ENCODE measurements around the gene DLG2. TPM values are rescaled to one million over a fixed set of nuclear protein-coding genes. Genes with fewer than 3 reads are reported as not detected.

DLG2 gene
- total and polyA plus RNA-seq, 2 donors (not counting 3 experiments of a cell fraction or from before 2014, with no cell fraction given) = 0.15 to 1.1 TPM

- H2AFZ ChIP-seq (ENCODE audit: low read depth, low read length) = no peak overlapping the region
- no peak for FAIRE-seq
- H3K27ac ChIP-seq (ENCODE audit: insufficient read depth, low read depth, low read length) = no peak overlapping the region
- ChIA-PET POLR2A (no interaction called here), CTCF (no interaction called here)
- no peak overlapping the region for H3K4me2 ChIP-seq (ENCODE audit: insufficient read depth, low read length)
- intact Hi-C loops (cut with micrococcal nuclease) = no loop called here
- H3K36me3 ChIP-seq (ENCODE audit: control insufficient read depth in 2 of 2, extremely low read depth in 1 of 2, insufficient read depth in 2 of 2, low read length in 2 of 2) = no peaks in the 10 kb centered on the region
- no peaks in the 10 kb centered on the region for H3K9me3 ChIP-seq (replicated peaks; ENCODE audit: control insufficient read depth, insufficient read depth, low read length)
- no peaks in the 10 kb centered on the region for H3K79me2 ChIP-seq (ENCODE audit: control insufficient read depth, insufficient read depth, low read length)
- dilution Hi-C loops (cut with MboI; ENCODE audit: extremely low pct_ligation_motif_present, low sequenced_read_pairs) = no loop called here
- no peaks in the 10 kb centered on the region for H3K4me1 ChIP-seq (ENCODE audit: control insufficient read depth, extremely low read depth, insufficient read depth, low read length)
- DNase-seq (ENCODE audit: low read depth, low spot score) = no peak
- BruUV-seq (replicated peaks) = no TSS peak
- H3K27me3 ChIP-seq (ENCODE audit: control insufficient read depth in 2 of 2, insufficient read depth in 2 of 2, low read length in 2 of 2) = no peaks in the 10 kb centered on the region
- no peak overlapping the region for H3K9ac ChIP-seq (replicated peaks; ENCODE audit: extremely low read depth, insufficient read depth, low read length)
- no peaks in the 10 kb centered on the region for H3K9me1 ChIP-seq (replicated peaks; ENCODE audit: control insufficient read depth, extremely low read depth, insufficient read depth, low read length)
- TF ChIP-seq POLR2A (IDR thresholded peaks at IDR 0.05; ENCODE audit: low read depth, low read length) (no peak), CTCF (IDR thresholded peaks at IDR 0.05; ENCODE audit: extremely low read depth in 1 of 2, insufficient read depth in 1 of 2, low read depth in 1 of 2, low read length in 2 of 2) (no peak), GATA2 (IDR thresholded peaks at IDR 0.05; ENCODE audit: insufficient read depth, insufficient read length, low read depth, low read length) (no peak), POLR2AphosphoS5 (IDR thresholded peaks at IDR 0.05; ENCODE audit: insufficient read depth, low read depth, low read length) (no peak), MYC (IDR thresholded peaks at IDR 0.05; ENCODE audit: low read depth, low read length) (no peak), JUN (IDR thresholded peaks at IDR 0.05; ENCODE audit: borderline replicate concordance, insufficient read depth, insufficient read length, low read depth) (no peak), EZH2 (IDR thresholded peaks at IDR 0.05; ENCODE audit: borderline replicate concordance, low read depth, low read length, severe bottlenecking) (no peak), FOS (IDR thresholded peaks at IDR 0.05; ENCODE audit: borderline replicate concordance, insufficient read depth, low read length) (no peak)
- TF ChIP-seq, protein P1, sequence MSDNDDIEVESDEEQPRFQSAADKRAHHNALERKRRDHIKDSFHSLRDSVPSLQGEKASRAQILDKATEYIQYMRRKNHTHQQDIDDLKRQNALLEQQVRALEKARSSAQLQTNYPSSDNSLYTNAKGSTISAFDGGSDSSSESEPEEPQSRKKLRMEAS (IDR thresholded peaks at IDR 0.05; ENCODE audit: insufficient read depth, insufficient read length) = no peak
- H3K4me3 ChIP-seq (replicated peaks in 1 of 3; ENCODE audit: insufficient read depth in 1 of 3, low read depth in 1 of 3, low read length in 3 of 3) = no peak overlapping the region
- H4K20me1 ChIP-seq (replicated peaks; ENCODE audit: control insufficient read depth, extremely low read depth, insufficient read depth, low read length) = no peaks in the 10 kb centered on the region
Observed at GRCh38 chr11:85541683-85542082, 85.5 kb downstream of the DLG2 start.
